PC-9 (cell line): ENCODE measurements around the gene C19orf44. TPM values are rescaled to one million over a fixed set of nuclear protein-coding genes. Genes with fewer than 3 reads are reported as not detected.
A peak's percentile ranks its signal among the peaks of the same experiment; 100 is the strongest.
"Not testable (repeated sequence)": the region's sequence is repeated elsewhere in the genome, so short reads cannot be mapped to it uniquely, and the experiment has no call there.

Experiments used
- BruUV-seq: library from RNA; stranded (reverse); fragments of 400-500 nt; replicated peaks from 2 replicates; lab custom pipeline; 2021; lab: Mats Ljungman, UMichigan
- CTCF ChIA-PET: fragments of 300-600 bp; sonication (Branson Sonifier 250); formaldehyde crosslinking; loops from one replicate; lab custom pipeline; 2022; ENCODE audit warnings: antibody characterized with exemption; lab: Charles Lee
- POLR2A ChIA-PET: fragments of 300-600 bp; sonication (Branson Sonifier 250); formaldehyde crosslinking; loops from one replicate; lab custom pipeline; 2022; ENCODE audit warnings: antibody characterized with exemption; ENCODE audit not compliant: unreplicated experiment; lab: Charles Lee
- DNase-seq, 2 experiments: peaks; one replicate each; pipeline versions ENCODE4 v3.0.0 to v3.0.0-alpha.2; 2015 to 2022; ENCODE audit warnings: mixed read lengths in 1 of 2
- H2AFZ ChIP-seq: fragments of 200-600 bp; sonication (generic); 2 replicates; pipeline ENCODE4 v1.8.1; 2017; ENCODE audit warnings: antibody characterized with exemption
- H3F3A ChIP-seq: fragments of 200-600 bp; sonication (generic); 2 replicates; pipeline ENCODE4 v1.8.1; 2017; ENCODE audit warnings: antibody characterized with exemption, mild to moderate bottlenecking, low read depth; ENCODE audit not compliant: insufficient read depth
- H3K27ac ChIP-seq: fragments of 200-600 bp; sonication (generic); 2 replicates; pipeline ENCODE4 v1.6.1; 2016; ENCODE audit warnings: mixed run types
- H3K27me3 ChIP-seq: fragments of 200-600 bp; sonication (generic); 2 replicates; pipeline ENCODE4 v1.6.1; 2016; ENCODE audit warnings: low read depth, mixed run types; ENCODE audit not compliant: insufficient read depth
- H3K36me3 ChIP-seq: fragments of 200-600 bp; sonication (generic); 2 replicates; pipeline ENCODE4 v1.6.1; 2016; ENCODE audit warnings: low read depth, mixed run types
- H3K4me1 ChIP-seq: fragments of 200-600 bp; sonication (generic); replicated peaks from 2 replicates; pipeline ENCODE4 v1.6.1; 2016; ENCODE audit warnings: mixed run types; ENCODE audit not compliant: insufficient read depth
- H3K4me2 ChIP-seq: fragments of 200-600 bp; sonication (generic); 2 replicates; pipeline ENCODE4 v1.6.1; 2017; ENCODE audit warnings: mixed run types
- H3K4me3 ChIP-seq: fragments of 200-600 bp; sonication (generic); 2 replicates; pipeline ENCODE4 v1.6.1; 2016; ENCODE audit warnings: mixed run types
- H3K79me2 ChIP-seq: fragments of 200-600 bp; sonication (generic); 2 replicates; pipeline ENCODE4 v1.6.1; 2017; ENCODE audit warnings: low read depth, mixed run types
- H3K9me2 ChIP-seq: fragments of 200-600 bp; sonication (generic); 2 replicates; pipeline ENCODE4 v1.8.1; 2017; ENCODE audit warnings: mild to moderate bottlenecking; ENCODE audit not compliant: insufficient read depth
- H3K9me3 ChIP-seq: fragments of 200-600 bp; sonication (generic); 2 replicates; pipeline ENCODE4 v1.8.1; 2016; ENCODE audit warnings: low read depth; ENCODE audit not compliant: insufficient read depth
- H4K20me1 ChIP-seq: fragments of 200-600 bp; sonication (generic); 2 replicates; pipeline ENCODE4 v1.8.1; 2017; ENCODE audit not compliant: insufficient read depth
- CTCF ChIP-seq: fragments of 200-600 bp; sonication (generic); conservative IDR thresholded peaks from 2 replicates; pipeline ENCODE4 v1.6.1; 2017; ENCODE audit warnings: mixed run types, antibody characterized with exemption, mild to moderate bottlenecking, moderate library complexity
- EZH2 ChIP-seq: fragments of 200-600 bp; sonication (generic); IDR thresholded peaks from 2 replicates; pipeline ENCODE4 v1.8.0; 2017; ENCODE audit warnings: antibody characterized with exemption, low read depth
- intact Hi-C: fragments of 100-400 bp; cut with micrococcal nuclease; formaldehyde crosslinking; loops from one replicate; pipeline ENCODE4 v1.10.0; 2022; ENCODE audit not compliant: unreplicated experiment
- total RNA-seq: library from RNA; stranded (reverse); gene quantifications from 2 replicates; pipeline ENCODE4 v1.2.3, GENCODE V29; 2021

Gene C19orf44
- total RNA-seq, 1 experiment from 2014 or later, result 6.7 TPM

- no peak overlapping the region for H3K4me3 ChIP-seq
- peaks cover 49% of the 10 kb centered on the region for H3K79me2 ChIP-seq
- no peak overlapping the region for H3K27ac ChIP-seq
- TF ChIP-seq EZH2 (no peak), CTCF (no peak)
- no peaks in the 10 kb centered on the region for H3K9me2 ChIP-seq
- no peak for DNase-seq
- BruUV-seq, result no TSS peak
- H3K27me3 ChIP-seq, result no peaks in the 10 kb centered on the region
- intact Hi-C loops, result no loop called here
- POLR2A ChIA-PET, result no interaction called here
- no peak overlapping the region for H2AFZ ChIP-seq
- peaks cover 34% of the 10 kb centered on the region for H3F3A ChIP-seq
- peaks cover 22% of the 10 kb centered on the region for H4K20me1 ChIP-seq
- 0 out of 2 replicates have a peak, but pooled peaks cover 6% of the 10 kb centered on the region for H3K36me3 ChIP-seq
- no peak overlapping the region for H3K4me2 ChIP-seq
- CTCF ChIA-PET, result no interaction called here
- no peaks in the 10 kb centered on the region for H3K9me3 ChIP-seq
- peaks cover 17% of the 10 kb centered on the region for H3K4me1 ChIP-seq
Observed at GRCh38 chr19:16544473-16545231, 48.5 kb downstream of the C19orf44 start.

GRCh38 chr19:16548956-16549355 is 52.8 kb downstream of the C19orf44 start:
- H3K36me3 ChIP-seq, result peaks cover 13% of the 10 kb centered on the region
- CTCF ChIA-PET, result no interaction called here
- peaks cover under 1% of the 10 kb centered on the region; the same call in 1 of the 2 replicates for H3K4me1 ChIP-seq
- H3K27ac ChIP-seq, result peak overlapping the region; percentile 7
- H3K27me3 ChIP-seq, result no peaks in the 10 kb centered on the region
- peaks cover 7% of the 10 kb centered on the region for H4K20me1 ChIP-seq
- H3K9me3 ChIP-seq, result no peaks in the 10 kb centered on the region
- peaks cover 8% of the 10 kb centered on the region for H3K79me2 ChIP-seq
- intact Hi-C loops, result no loop called here
- no peak for TF ChIP-seq CTCF
- no peak for TF ChIP-seq EZH2
- no peak overlapping the region for H3K4me3 ChIP-seq
- BruUV-seq, result no TSS peak
- POLR2A ChIA-PET, result no interaction called here
- H3K9me2 ChIP-seq, result no peaks in the 10 kb centered on the region
- peaks cover 40% of the 10 kb centered on the region for H3F3A ChIP-seq
- H2AFZ ChIP-seq, result no peak overlapping the region
- no peak for DNase-seq
- no peak overlapping the region for H3K4me2 ChIP-seq

- H3K27me3 ChIP-seq, H3K4me2 ChIP-seq, H3K4me3 ChIP-seq, H3K9me3 ChIP-seq, H3K9me2 ChIP-seq, BruUV-seq, POLR2A ChIA-PET, H3K79me2 ChIP-seq, DNase-seq, intact Hi-C loops, H3K27ac ChIP-seq, H2AFZ ChIP-seq, H3K4me1 ChIP-seq, CTCF ChIA-PET: not testable (repeated sequence)
- H3K36me3 ChIP-seq, result peaks cover 13% of the 10 kb centered on the region
- peaks cover 13% of the 10 kb centered on the region for H4K20me1 ChIP-seq
- H3F3A ChIP-seq, result peaks cover 40% of the 10 kb centered on the region
Observed at GRCh38 chr19:16551902-16552301, 55.7 kb downstream of the C19orf44 start.
